Amniotic stem cell (primary cell): ENCODE data around the gene DPYD.
"Not testable (repeated sequence)": the region's sequence is repeated elsewhere in the genome, so short reads cannot be mapped to it uniquely, and the experiment has no call there.

Source experiments
- DNase-seq: peaks from one replicate; lab custom pipeline; 2025; lab: John Stamatoyannopoulos, UW

Gene DPYD

DNA sequence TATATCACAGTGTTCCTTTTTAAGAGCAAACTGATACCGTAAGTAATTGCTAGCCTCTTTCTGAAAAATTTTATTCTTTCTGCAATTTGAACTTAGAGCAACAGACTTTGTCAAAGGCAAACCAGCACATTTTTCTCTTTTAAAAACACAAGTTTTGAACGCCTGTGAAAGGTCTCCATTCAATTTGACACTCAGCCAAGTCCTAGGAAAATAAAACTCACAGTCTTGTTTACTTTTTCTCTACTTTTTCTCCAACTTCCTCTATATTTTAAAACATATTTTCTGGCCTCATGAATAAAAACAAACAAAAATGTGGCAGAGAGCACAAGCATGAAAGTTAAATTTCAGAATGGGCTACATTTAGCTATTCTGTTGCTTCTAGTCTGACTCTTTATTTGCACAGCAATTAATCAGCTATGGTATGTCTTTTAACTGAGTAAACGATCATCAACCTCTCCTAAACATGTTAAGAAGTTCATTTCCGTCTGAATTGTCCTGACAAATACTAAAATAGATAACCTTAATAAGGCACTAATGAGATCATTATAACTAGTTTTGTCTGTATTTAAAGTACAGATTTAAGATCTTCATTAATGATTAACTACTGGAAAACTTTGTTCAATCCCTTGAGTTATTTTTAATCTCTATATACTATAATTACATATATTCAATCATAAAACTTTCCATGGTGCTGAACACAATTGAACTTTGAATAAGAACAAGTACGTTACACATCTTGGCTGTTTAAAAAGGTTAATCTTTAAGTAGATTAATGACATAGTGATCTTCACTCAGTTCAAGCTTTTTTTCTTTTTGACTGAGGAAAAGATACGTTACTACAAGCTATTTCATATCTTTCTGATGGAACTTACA is 648.7 kb downstream of the DPYD start:
- no peak for DNase-seq

GRCh38 chr1:97270508-97271307 is 650.1 kb downstream of the DPYD start:
- no peak for DNase-seq

GRCh38 chr1:97265630-97266029 is 655.2 kb downstream of the DPYD start:
- DNase-seq: no peak

DNA sequence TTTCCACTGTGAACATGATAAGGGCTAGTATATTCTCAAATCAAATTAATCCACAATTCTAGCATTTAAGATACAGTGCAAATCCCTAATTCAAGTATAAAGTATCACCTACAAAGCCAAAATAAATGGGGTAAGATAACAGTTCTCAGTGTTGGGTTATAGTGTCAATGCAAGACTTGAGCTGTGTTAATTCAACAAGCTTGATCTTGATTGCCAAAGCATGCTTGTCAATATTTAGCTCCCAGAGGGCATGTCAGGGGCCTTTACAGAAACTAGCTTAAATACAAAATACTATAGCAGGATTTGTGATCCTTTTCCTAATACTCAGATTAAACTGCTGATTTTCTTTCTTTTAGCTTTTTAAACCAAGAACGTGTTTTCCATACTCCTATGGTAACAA is 658.0 kb downstream of the DPYD start:
- DNase-seq: no peak

DNA sequence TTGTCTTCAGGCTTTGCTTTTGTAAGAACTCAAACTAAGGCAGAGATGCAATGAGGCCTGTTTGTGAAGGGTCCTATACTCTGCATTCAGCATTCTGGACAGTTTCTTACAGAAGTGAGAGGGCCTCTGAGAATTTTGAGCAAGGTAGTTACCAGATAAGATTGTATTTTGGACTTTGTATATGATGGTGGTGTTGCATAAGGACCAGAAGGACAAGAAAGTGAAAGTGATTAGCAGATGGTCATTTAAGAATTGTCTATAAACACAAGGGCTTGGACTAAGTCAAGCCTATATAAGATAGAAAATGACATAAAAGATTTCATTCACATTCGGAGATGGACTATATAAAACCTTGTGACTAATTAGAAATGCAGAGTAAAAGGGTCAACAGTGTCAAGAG is 662.2 kb downstream of the DPYD start:
- no peak for DNase-seq

GRCh38 chr1:97254731-97255463 is 665.9 kb downstream of the DPYD start:
- DNase-seq: no peak

DNA sequence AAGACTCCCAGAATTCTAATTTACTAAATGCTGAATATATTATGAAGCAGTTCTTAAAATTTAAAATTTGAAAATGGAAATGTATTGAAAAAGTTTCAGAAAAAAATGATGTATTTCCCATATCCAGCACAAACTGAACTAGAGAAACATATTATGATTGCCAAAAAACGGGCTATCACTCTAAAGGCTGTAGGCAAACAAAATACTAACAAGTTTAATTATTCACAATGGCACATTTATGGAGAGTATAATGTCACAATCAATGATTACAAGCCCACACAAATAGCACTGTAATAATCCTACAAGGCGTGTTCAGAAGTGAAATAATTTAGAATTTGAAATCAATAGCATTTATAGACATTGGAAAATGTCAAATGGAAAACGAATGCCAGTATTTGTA is 667.9 kb downstream of the DPYD start:
- DNase-seq: no peak

- DNase-seq: no peak
Measured at GRCh38 chr1:97252076-97252475, 668.8 kb downstream of the DPYD start.

DNA sequence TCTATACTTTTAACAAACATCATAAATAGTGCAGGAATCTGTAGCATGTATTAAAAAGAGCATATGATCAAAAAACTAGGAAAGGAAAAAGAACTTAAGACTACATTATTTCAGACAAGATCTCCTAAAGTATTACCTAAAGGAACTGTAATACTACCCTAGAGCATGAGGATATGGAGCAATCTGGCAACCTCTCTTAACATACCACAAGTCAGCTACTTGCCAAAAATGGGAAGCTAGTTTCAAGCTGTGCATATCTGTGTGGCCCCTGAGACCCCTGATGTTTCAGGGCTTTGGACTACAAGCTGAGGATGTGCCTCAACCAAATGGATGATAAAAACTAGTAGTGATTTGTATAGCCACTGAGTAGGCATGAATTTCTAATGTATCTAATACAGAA is 673.6 kb downstream of the DPYD start:
- no peak for DNase-seq

DNA sequence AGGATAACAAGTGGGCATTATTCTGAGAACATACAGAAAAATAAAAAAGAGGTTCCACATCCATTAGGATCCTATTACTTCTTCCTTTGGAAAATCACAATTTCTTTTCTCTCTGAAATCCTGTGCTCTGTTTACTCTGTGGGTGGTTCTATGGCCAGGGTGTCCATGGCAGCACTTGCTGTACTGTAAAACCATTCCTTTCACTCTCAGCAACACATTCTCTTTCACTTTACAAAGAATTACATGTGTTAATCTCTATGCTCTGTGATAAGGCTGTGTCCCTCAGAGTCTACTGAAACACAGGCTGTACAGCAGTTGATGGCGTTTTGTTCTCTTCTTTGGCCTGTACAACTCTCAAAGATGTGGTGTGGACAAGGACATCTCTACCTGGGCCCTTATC is 675.2 kb downstream of the DPYD start:
- no peak for DNase-seq

DNA sequence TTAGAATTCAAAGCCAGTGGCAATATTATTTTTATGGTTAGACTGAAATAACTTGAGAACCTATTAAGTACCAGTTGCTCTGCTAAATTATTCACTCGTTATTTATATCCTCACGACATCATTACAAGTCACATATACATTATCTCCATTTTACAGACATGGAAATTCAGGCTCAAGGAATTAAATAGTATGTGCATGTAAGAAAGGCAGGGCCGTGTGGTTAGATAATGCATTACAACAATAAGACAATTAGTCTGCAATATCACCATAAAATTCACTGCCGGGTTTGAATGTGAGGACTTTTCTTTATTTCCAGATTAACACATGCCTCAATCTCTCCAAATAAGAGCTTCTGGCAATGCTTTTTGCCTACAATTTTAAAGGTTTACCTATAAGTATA is 675.8 kb downstream of the DPYD start:
- DNase-seq: no peak

DNA sequence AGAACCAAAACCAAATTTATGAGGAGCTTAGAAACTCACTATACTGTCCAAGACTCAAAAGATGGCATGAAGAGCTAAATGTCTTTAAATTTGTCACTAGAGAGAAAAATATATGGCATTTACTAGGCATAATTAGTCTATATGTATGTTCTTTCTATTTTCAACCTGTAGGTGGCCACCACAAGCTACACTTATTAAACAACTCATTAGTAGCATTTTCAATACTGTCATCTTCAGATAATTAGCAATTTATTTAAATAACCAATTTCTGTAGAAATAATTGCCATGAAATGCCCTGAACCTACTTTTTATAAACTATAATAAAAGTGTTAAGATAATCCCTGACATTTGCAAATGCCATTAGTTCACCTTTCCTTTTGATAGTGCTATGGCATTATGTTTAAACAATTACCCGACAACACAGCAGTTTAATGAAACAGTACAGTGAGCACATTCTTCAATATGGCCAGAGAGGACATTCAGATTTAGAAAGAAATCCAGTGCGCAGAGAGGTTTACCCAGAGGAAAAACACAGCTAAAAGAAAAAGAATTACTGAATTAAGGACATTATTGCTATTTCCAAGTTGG is 676.8 kb downstream of the DPYD start:
- no peak for DNase-seq

GRCh38 chr1:97238816-97239215 is 682.0 kb downstream of the DPYD start:
- no peak for DNase-seq

DNA sequence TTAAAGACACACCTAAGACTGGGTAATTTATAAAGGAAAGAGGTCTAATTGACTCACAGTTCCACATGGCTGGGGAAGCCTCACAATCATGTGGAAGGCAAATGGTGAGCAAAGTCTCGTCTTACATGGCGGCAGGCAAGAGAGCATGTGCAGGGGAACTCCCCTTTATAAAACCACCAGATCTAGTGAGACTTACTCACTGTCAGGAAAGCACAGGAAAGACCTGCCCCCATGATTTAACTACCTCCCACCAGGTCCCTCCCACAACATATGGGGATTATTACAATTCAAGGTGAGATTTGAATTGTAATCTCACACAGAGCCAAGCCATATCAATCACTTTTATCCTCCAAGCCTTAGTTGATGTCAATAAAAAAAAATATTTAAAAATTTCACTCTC is 689.5 kb downstream of the DPYD start:
- not testable (repeated sequence) for DNase-seq

GRCh38 chr1:97212671-97213070 is 708.2 kb downstream of the DPYD start:
- DNase-seq: no peak

GRCh38 chr1:97210307-97210706 is 710.5 kb downstream of the DPYD start:
- DNase-seq: no peak

GRCh38 chr1:97209381-97209957 is 711.4 kb downstream of the DPYD start:
- DNase-seq: no peak

DNA sequence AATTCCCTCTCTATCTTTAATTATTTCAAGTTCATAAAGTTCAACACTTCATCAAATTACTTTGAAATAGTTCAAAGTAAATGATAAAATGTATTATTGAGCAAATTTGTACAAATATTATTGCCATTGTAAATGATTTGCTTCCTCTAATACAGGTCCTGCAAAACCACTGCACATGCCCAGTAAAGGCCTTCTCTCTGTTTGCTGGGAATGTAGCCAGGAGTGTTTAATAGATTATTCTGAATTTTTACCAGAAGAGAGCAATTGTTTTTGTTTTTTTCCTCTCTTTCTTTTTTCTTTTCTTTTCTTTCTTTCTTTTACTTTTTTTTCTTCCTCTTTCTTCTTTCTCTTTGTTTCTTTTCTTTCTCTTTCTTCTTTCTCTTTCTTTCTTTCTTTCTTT is 713.0 kb downstream of the DPYD start:
- DNase-seq: no peak

- DNase-seq: no peak
Measured at GRCh38 chr1:97204468-97204867, 716.4 kb downstream of the DPYD start.

DNA sequence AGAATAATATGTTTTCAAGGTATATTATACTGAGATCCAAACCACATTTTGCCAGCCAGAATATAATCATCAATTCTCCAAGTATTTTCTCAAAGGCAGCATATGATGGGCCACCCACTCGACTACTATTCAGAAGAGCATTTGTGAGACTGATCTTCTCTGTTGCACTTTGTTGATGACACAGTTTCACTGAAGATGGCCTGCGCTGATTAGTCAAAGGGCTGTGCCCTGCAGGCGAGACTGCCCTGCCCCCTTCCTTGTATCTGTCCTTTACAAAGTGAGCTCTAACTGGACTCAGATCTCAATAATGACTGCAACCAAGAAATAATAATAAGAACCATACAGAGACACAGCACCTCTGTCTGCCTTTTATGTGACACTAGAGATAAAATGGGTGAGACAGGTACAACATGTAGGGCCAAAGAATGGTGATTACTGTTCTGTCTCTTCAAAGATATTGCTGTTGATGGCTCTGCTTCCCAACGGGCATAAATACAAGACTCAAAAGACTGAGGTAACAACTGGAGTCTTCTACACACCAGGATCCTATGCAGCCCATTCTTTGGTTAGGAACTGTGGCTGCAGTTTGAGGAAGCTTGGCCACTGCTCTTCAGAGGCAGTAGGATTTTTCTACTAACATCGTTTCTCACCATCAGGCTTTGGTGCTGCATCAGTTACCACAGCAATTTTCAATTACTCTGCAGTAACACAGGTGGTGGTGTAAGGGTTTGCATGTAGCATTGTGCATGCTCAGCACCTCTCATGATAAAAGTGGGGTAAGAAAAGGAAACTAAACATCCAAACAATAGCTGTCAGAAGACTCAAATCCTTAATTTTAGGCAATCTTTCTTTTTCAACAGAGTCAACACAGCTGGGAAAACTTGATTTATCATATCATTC is 718.1 kb downstream of the DPYD start:
- DNase-seq: no peak

DNA sequence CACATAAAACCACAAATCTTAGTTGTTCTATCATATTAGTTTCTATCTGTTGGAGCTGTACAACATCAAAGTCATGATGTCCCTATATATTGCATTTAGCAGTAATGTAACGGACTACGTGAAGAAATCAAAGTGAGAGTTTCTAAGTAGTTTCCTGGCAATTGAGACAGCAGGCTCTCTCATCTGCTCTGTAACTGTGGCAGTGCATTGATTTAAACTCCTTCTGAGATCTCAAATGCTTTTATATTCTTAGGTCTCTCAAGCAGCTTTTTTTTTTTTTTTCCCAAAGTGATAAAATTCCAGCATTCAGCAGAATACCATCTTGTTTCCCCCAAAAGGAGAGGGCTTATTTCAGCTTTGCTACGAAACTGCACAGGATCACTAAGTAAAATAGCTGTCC is 719.2 kb downstream of the DPYD start:
- no peak for DNase-seq
